HepG2 (cell line): Measurements from ENCODE around the gene ZNF12. TPM values are rescaled to one million over a fixed set of nuclear protein-coding genes. Genes with fewer than 3 reads are reported as not detected.

Experiments
- ATF7 ChIP-seq, 2 experiments: fragments of 450-650 bp in 1 of 2; sonication (generic) in 1 of 2; formaldehyde crosslinking in 1 of 2; IDR thresholded peaks; 2 replicates each; pipeline versions ENCODE4 v1.4.0 to v1.6.1; 2016 to 2020; ENCODE audit warnings: antibody characterized with exemption in 1 of 2, mild to moderate bottlenecking in 1 of 2, missing genetic modification reagents in 1 of 2
- DDIT3 ChIP-seq: sonication (generic); formaldehyde crosslinking; IDR thresholded peaks from 2 replicates; pipeline ENCODE4 v1.4.0; 2020; ENCODE audit warnings: mild to moderate bottlenecking, missing genetic modification reagents
- DRAP1 ChIP-seq: IDR thresholded peaks from 2 replicates; pipeline ENCODE4 v1.6.1; 2016; ENCODE audit warnings: missing genetic modification reagents, missing compliant biosample characterization
- DZIP1 ChIP-seq: sonication (generic); formaldehyde crosslinking; IDR thresholded peaks from 2 replicates; pipeline ENCODE4 v1.5.0; 2020; ENCODE audit warnings: mild to moderate bottlenecking, missing genetic modification reagents
- FOXA1 ChIP-seq, 2 experiments: fragments of 450-650 bp in 1 of 2; sonication (generic) in 1 of 2; formaldehyde crosslinking in 1 of 2; IDR thresholded peaks; 2 replicates each; pipeline versions ENCODE4 v1.4.0 to v1.6.1; 2016 to 2020; ENCODE audit warnings: missing genetic modification reagents in 1 of 2
- FOXA3 ChIP-seq: IDR thresholded peaks from 2 replicates; pipeline ENCODE4 v1.6.1; 2016; ENCODE audit warnings: missing genetic modification reagents, missing compliant biosample characterization
- GATAD1 ChIP-seq: IDR thresholded peaks from 2 replicates; pipeline ENCODE4 v1.6.1; 2016; ENCODE audit warnings: missing genetic modification reagents, missing compliant biosample characterization
- HCFC1 ChIP-seq: fragments of 150-350 bp; IDR thresholded peaks from 2 replicates; pipeline ENCODE4 v1.6.1; 2014; ENCODE audit warnings: low read depth, low read length
- HNF4G ChIP-seq, 2 experiments: sonication (generic) in 1 of 2; formaldehyde crosslinking in 1 of 2; IDR thresholded peaks; 2 replicates each; pipeline versions ENCODE4 v1.4.0 to v1.6.1; 2011 to 2020; ENCODE audit warnings: borderline replicate concordance in 2 of 2, low read depth in 2 of 2, mild to moderate bottlenecking in 2 of 2, low read length in 1 of 2, missing genetic modification reagents in 1 of 2, moderate library complexity in 1 of 2
- LCORL ChIP-seq, 2 experiments: fragments of 450-650 bp in 1 of 2; sonication (generic) in 1 of 2; formaldehyde crosslinking in 1 of 2; IDR thresholded peaks; 2 replicates each; pipeline versions ENCODE4 v1.5.0 to v1.6.1; 2017 to 2020; ENCODE audit warnings: antibody characterized with exemption in 1 of 2, missing genetic modification reagents in 1 of 2
- NFKBIZ ChIP-seq: IDR thresholded peaks from 2 replicates; pipeline ENCODE4 v1.6.1; 2018; ENCODE audit warnings: missing genetic modification reagents, missing compliant biosample characterization
- SNAI1 ChIP-seq: sonication (generic); formaldehyde crosslinking; IDR thresholded peaks from 2 replicates; pipeline ENCODE4 v1.5.0; 2020; ENCODE audit warnings: mild to moderate bottlenecking, missing genetic modification reagents, borderline replicate concordance
- SP1 ChIP-seq, 2 experiments: fragments of 450-650 bp in 1 of 2; sonication (generic) in 1 of 2; formaldehyde crosslinking in 1 of 2; IDR thresholded peaks; 2 replicates each; pipeline versions ENCODE4 v1.4.0 to v1.6.1; 2016 to 2020; ENCODE audit warnings: missing genetic modification reagents in 1 of 2
- YY1 ChIP-seq: IDR thresholded peaks from 2 replicates; pipeline ENCODE4 v1.6.1; 2011; ENCODE audit warnings: low read length, low read depth, moderate library complexity, mild to moderate bottlenecking; ENCODE audit not compliant: insufficient read depth, insufficient replicate concordance
- ZFP91 ChIP-seq: sonication (generic); formaldehyde crosslinking; IDR thresholded peaks from 2 replicates; pipeline ENCODE4 v1.9.0; 2022; ENCODE audit warnings: missing genetic modification reagents, mild to moderate bottlenecking, borderline replicate concordance
- ZNF18 ChIP-seq: sonication (generic); formaldehyde crosslinking; IDR thresholded peaks from 2 replicates; pipeline ENCODE4 v1.8.0; 2022; ENCODE audit warnings: mild to moderate bottlenecking, missing genetic modification reagents; ENCODE audit not compliant: insufficient replicate concordance
- ZNF329 ChIP-seq: sonication (generic); formaldehyde crosslinking; IDR thresholded peaks from 2 replicates; pipeline ENCODE4 v1.9.0; 2021; ENCODE audit warnings: low read depth, mild to moderate bottlenecking, missing genetic modification reagents
- ZNF547 ChIP-seq: sonication (generic); formaldehyde crosslinking; IDR thresholded peaks from 2 replicates; pipeline ENCODE4 v1.5.1; 2020; ENCODE audit warnings: mild to moderate bottlenecking, missing genetic modification reagents
- ZNF615 ChIP-seq: sonication (generic); formaldehyde crosslinking; IDR thresholded peaks from 2 replicates; pipeline ENCODE4 v1.5.0; 2020; ENCODE audit warnings: mild to moderate bottlenecking, missing genetic modification reagents, borderline replicate concordance
- ZNF761 ChIP-seq: sonication (generic); formaldehyde crosslinking; conservative IDR thresholded peaks from 2 replicates; pipeline ENCODE4 v1.4.0; 2020; ENCODE audit warnings: mild to moderate bottlenecking, missing genetic modification reagents
- ZNF788 ChIP-seq: sonication (generic); formaldehyde crosslinking; IDR thresholded peaks from 2 replicates; pipeline ENCODE4 v1.5.0; 2020; ENCODE audit warnings: mild to moderate bottlenecking, missing genetic modification reagents, borderline replicate concordance
- polyA plus RNA-seq, 8 experiments: library from polyadenylated mRNA; depleted of rRNA in 3 of 8; stranded (reverse) in 7 of 8; unstranded in 1 of 8; fragments of >200 nt; fragmentation: Illumina TruSeq in 4 of 8; extraction: Trizol in 4 of 8; gene quantifications; 2 replicates each; pipeline versions ENCODE4 v1.2.1 to v1.2.3, GENCODE V29; 2011 to 2016; ENCODE audit warnings: low read depth in 4 of 8, missing spikeins in 1 of 8, mixed read lengths in 1 of 8; ENCODE audit not compliant: insufficient read depth in 1 of 8
- total RNA-seq, 5 experiments: library from RNA; depleted of rRNA; stranded (reverse); fragments of >200 nt; fragmentation: Illumina TruSeq; extraction: Trizol; gene quantifications; 2 replicates each; pipeline ENCODE4 v1.2.3, GENCODE V29; 2016; ENCODE audit warnings: low read depth in 1 of 5

ZNF12 gene
- total and polyA plus RNA-seq, 2 of the 13 experiments (the other 11 are each of a cell fraction or from before 2014, with no cell fraction given): 21.4 to 22.8 TPM

- TF ChIP-seq HNF4G (IDR thresholded peaks at IDR 0.05; ENCODE audit: borderline replicate concordance, low read depth, low read length) (no peak), HNF4G (CRISPR knock-in tag; IDR thresholded peaks at IDR 0.05; ENCODE audit: borderline replicate concordance, low read depth) (peak; percentile 41; the same call in 1 of the 2 replicates), FOXA3 (CRISPR knock-in tag) (peak; percentile 33; the same call in 1 of the 2 replicates), ZNF18 (CRISPR knock-in tag) (no peak), FOXA1 (IDR thresholded peaks at IDR 0.05) (no peak), FOXA1 (CRISPR knock-in tag; IDR thresholded peaks at IDR 0.05) (no peak), GATAD1 (CRISPR knock-in tag) (peak; percentile 89), LCORL (IDR thresholded peaks at IDR 0.05) (peak; percentile 87), LCORL (CRISPR knock-in tag; IDR thresholded peaks at IDR 0.05) (peak; percentile 95), ZFP91 (CRISPR knock-in tag) (peak; percentile 55; the same call in 1 of the 2 replicates), ZNF547 (CRISPR knock-in tag) (peak; percentile 64), DDIT3 (CRISPR knock-in tag) (no peak), ZNF615 (no peak), ZNF761 (CRISPR knock-in tag) (no peak), ZNF329 (CRISPR knock-in tag) (0 out of 2 replicates have a peak, but pooled peaks have one; percentile 54), SP1 (IDR thresholded peaks at IDR 0.05) (no peak), SP1 (CRISPR knock-in tag; IDR thresholded peaks at IDR 0.05) (no peak), ZNF788 (no peak), ATF7 (IDR thresholded peaks at IDR 0.05) (no peak), ATF7 (CRISPR knock-in tag; IDR thresholded peaks at IDR 0.05) (no peak), DZIP1 (no peak), HCFC1 (peak; percentile 45), NFKBIZ (no peak), SNAI1 (CRISPR knock-in tag) (no peak), DRAP1 (peak; percentile 46; the same call in 1 of the 2 replicates), YY1 (peak; percentile 58)
Measured at GRCh38 chr7:6706666-6707407, at the start of gene ZNF12 (continued).
